HG03442 (cell line): ENCODE results near the gene DBNL.

ENCODE experiments used
- ATAC-seq: cut with Tn5 transposase; IDR thresholded peaks from one replicate; pipeline ENCODE4 v1.9.1; 2021; ENCODE audit warnings: mild to moderate bottlenecking, moderate library complexity; ENCODE audit not compliant: unreplicated experiment

DBNL gene

GRCh38 chr7:44097064-44097932 is 52.8 kb downstream of the DBNL start:
- peak; percentile 49 for ATAC-seq

- no peak for ATAC-seq
These were observed 53.9 kb downstream of the DBNL start for GRCh38 chr7:44098092-44099068.

- ATAC-seq = no peak
These were observed 55.2 kb downstream of the DBNL start for GRCh38 chr7:44099669-44100068.

- no peak for ATAC-seq
These were observed 56.2 kb downstream of the DBNL start for GRCh38 chr7:44100458-44101302.

- no peak for ATAC-seq
These were observed 56.9 kb downstream of the DBNL start for GRCh38 chr7:44101303-44101965.

- no peak for ATAC-seq
These were observed 57.7 kb downstream of the DBNL start for GRCh38 chr7:44101966-44102845.

- no peak for ATAC-seq
These were observed 58.5 kb downstream of the DBNL start for GRCh38 chr7:44102846-44103565.

- no peak for ATAC-seq
These were observed 59.0 kb downstream of the DBNL start for GRCh38 chr7:44103566-44103922.

GRCh38 chr7:44103923-44104859 is 59.7 kb downstream of the DBNL start, which contains the start of gene AEBP1:
Gene AEBP1 (plus strand): TSS chr7:44104345. CDS start chr7:44104666, 321 bp downstream.
- ATAC-seq = no peak

- ATAC-seq = no peak
These were observed 60.6 kb downstream of the DBNL start for GRCh38 chr7:44104860-44105771.

- ATAC-seq = no peak
These were observed 61.3 kb downstream of the DBNL start for GRCh38 chr7:44105832-44106231.

GRCh38 chr7:44106311-44107065 is 62.0 kb downstream of the DBNL start:
- ATAC-seq = no peak

GRCh38 chr7:44107116-44107960 is 62.8 kb downstream of the DBNL start:
- ATAC-seq = no peak

GRCh38 chr7:44107961-44108767 is 63.7 kb downstream of the DBNL start:
- ATAC-seq = no peak
